DND-41 (cell line): Measurements from ENCODE around the gene RPRM.

Experiments
- ATAC-seq: fragments of 200-7000 bp; cut with Tn5 transposase; 3 replicates; pipeline ENCODE4 v1.9.1; 2021; ENCODE audit warnings: low read depth; ENCODE audit not compliant: insufficient read depth
- DNase-seq: peaks from one replicate; pipeline ENCODE4 v3.0.0-alpha.2; 2020
- H2AFZ ChIP-seq: 2 replicates; pipeline ENCODE4 v1.6.0; 2012; ENCODE audit warnings: low read depth, low read length
- H3K27ac ChIP-seq: 2 replicates; pipeline ENCODE4 v1.5.1; 2012; ENCODE audit warnings: low read length, inconsistent platforms
- H3K27me3 ChIP-seq: fragments of 200-600 bp; sonication (generic); 2 replicates; pipeline ENCODE4 v1.6.0; 2012; ENCODE audit warnings: low read length, mild to moderate bottlenecking, inconsistent platforms; ENCODE audit not compliant: insufficient read depth, poor library complexity
- H3K36me3 ChIP-seq: 2 replicates; pipeline ENCODE4 v1.5.1; 2012; ENCODE audit warnings: low read length, inconsistent platforms; ENCODE audit not compliant: insufficient read depth
- H3K4me1 ChIP-seq: 2 replicates; pipeline ENCODE4 v1.5.1; 2012; ENCODE audit warnings: mild to moderate bottlenecking, low read length; ENCODE audit not compliant: insufficient read depth
- H3K4me2 ChIP-seq: 2 replicates; pipeline ENCODE4 v1.6.0; 2012; ENCODE audit warnings: mild to moderate bottlenecking, moderate library complexity, low read length, inconsistent platforms; ENCODE audit not compliant: insufficient read depth
- H3K4me3 ChIP-seq, 2 experiments: fragments of 200-600 bp in 1 of 2; shearing (Covaris generic) in 1 of 2; 2 replicates each; pipeline ENCODE4 v1.5.1; 2012 to 2016; ENCODE audit warnings: inconsistent platforms in 2 of 2, low read length in 2 of 2, mild to moderate bottlenecking in 2 of 2, low read depth in 1 of 2, moderate library complexity in 1 of 2
- H3K79me2 ChIP-seq: 2 replicates; pipeline ENCODE4 v1.6.0; 2012; ENCODE audit warnings: low read length, inconsistent platforms; ENCODE audit not compliant: insufficient read depth
- H3K9ac ChIP-seq: 2 replicates; pipeline ENCODE4 v1.6.0; 2012; ENCODE audit warnings: low read depth, mild to moderate bottlenecking, inconsistent platforms, low read length, moderate library complexity
- H3K9me3 ChIP-seq: 2 replicates; pipeline ENCODE4 v1.5.1; 2012; ENCODE audit warnings: low read length, moderate library complexity, mild to moderate bottlenecking, inconsistent platforms; ENCODE audit not compliant: insufficient read depth, severe bottlenecking
- H4K20me1 ChIP-seq: 2 replicates; pipeline ENCODE4 v1.6.0; 2012; ENCODE audit warnings: low read length; ENCODE audit not compliant: insufficient read depth
- EZH2 ChIP-seq: IDR thresholded peaks from 3 replicates; pipeline ENCODE4 v1.6.1; 2012; ENCODE audit warnings: borderline replicate concordance, low read depth, mild to moderate bottlenecking, moderate library complexity, low read length, inconsistent platforms; ENCODE audit not compliant: severe bottlenecking
- TF ChIP-seq, protein P1 (sequence below): IDR thresholded peaks from 2 replicates; pipeline ENCODE4 v1.5.1; 2012; ENCODE audit warnings: borderline replicate concordance, low read length, moderate library complexity, mild to moderate bottlenecking; ENCODE audit not compliant: poor library complexity, severe bottlenecking; ENCODE audit errors: extremely low read depth

Gene RPRM

DNA sequence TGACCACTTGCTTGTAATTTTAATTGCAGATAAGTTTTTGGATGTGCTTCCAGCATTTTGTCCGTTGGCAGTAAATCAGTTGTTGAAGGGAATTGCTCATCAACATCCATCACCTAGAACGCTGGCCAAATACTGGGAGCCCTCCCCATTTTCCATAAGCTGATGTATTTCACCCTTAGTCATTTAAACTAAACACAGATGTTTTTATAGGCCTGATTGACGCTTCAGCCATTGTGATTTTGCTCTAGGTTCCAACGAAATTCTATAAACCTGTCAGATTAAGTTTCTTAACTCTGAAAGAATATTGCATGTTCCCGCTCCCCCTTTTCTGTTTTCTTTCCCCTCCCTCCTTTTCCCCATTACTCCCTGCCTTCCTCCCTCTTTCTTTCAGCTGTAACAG, 1.0 kb upstream of the RPRM start:
- Histone ChIP-seq H3K27me3 (no peaks in the 10 kb centered on the region), H3K9me3 (no peaks in the 10 kb centered on the region), H3K4me1 (no peaks in the 10 kb centered on the region), H3K27ac (no peak overlapping the region), H3K4me2 (no peak overlapping the region), H4K20me1 (no peaks in the 10 kb centered on the region), H2AFZ (no peak overlapping the region), H3K4me3 (no peak overlapping the region), H3K9ac (no peak overlapping the region), H3K36me3 (no peaks in the 10 kb centered on the region), H3K79me2 (no peaks in the 10 kb centered on the region)
- DNase-seq (no peak), ATAC-seq (no peak)
- TF ChIP-seq EZH2: no peak
- TF ChIP-seq, protein P1, sequence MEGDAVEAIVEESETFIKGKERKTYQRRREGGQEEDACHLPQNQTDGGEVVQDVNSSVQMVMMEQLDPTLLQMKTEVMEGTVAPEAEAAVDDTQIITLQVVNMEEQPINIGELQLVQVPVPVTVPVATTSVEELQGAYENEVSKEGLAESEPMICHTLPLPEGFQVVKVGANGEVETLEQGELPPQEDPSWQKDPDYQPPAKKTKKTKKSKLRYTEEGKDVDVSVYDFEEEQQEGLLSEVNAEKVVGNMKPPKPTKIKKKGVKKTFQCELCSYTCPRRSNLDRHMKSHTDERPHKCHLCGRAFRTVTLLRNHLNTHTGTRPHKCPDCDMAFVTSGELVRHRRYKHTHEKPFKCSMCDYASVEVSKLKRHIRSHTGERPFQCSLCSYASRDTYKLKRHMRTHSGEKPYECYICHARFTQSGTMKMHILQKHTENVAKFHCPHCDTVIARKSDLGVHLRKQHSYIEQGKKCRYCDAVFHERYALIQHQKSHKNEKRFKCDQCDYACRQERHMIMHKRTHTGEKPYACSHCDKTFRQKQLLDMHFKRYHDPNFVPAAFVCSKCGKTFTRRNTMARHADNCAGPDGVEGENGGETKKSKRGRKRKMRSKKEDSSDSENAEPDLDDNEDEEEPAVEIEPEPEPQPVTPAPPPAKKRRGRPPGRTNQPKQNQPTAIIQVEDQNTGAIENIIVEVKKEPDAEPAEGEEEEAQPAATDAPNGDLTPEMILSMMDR: no peak

DNA sequence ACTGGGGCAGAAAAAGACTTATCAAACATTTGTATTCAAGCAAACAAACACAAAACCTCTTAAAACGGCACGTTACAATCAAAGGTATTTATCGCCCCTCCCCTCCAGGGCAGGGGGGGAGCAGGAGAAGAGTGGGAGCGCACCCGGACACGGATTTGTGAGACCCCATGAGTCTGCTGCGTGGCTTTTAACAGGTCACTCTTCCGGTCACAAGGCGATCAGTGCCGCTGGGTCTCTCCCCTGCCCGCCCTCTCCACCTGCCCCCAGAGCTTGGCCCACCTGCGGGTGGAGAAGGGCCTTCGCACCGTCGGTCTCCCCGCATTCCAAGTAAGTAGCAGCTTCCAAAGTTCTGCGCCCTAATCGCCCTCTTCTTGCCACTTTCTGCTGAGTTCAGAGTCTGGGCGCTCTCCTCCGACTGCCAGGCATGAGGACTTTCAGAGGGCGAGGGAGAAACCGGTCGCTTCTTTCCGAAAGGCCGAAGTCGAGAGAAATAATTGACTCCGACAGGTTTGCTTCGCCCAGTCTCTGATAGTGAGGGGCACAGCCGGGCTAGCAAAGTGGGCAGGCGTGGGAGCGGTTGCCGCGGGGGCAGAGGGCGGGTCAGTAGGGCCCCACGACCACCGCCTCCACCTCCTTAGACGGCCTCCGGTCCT, 800 bp downstream of the RPRM start:
- Histone ChIP-seq H3K27me3 (no peaks in the 10 kb centered on the region), H3K79me2 (no peaks in the 10 kb centered on the region), H3K4me3 (no peak overlapping the region), H3K9ac (no peak overlapping the region), H4K20me1 (no peaks in the 10 kb centered on the region), H3K9me3 (no peaks in the 10 kb centered on the region), H3K4me2 (no peak overlapping the region), H2AFZ (no peak overlapping the region), H3K4me1 (no peaks in the 10 kb centered on the region), H3K36me3 (no peaks in the 10 kb centered on the region), H3K27ac (no peak overlapping the region)
- no peak for DNase-seq
- no peak for ATAC-seq
- TF ChIP-seq, protein P1: no peak
- TF ChIP-seq EZH2: no peak

DNA sequence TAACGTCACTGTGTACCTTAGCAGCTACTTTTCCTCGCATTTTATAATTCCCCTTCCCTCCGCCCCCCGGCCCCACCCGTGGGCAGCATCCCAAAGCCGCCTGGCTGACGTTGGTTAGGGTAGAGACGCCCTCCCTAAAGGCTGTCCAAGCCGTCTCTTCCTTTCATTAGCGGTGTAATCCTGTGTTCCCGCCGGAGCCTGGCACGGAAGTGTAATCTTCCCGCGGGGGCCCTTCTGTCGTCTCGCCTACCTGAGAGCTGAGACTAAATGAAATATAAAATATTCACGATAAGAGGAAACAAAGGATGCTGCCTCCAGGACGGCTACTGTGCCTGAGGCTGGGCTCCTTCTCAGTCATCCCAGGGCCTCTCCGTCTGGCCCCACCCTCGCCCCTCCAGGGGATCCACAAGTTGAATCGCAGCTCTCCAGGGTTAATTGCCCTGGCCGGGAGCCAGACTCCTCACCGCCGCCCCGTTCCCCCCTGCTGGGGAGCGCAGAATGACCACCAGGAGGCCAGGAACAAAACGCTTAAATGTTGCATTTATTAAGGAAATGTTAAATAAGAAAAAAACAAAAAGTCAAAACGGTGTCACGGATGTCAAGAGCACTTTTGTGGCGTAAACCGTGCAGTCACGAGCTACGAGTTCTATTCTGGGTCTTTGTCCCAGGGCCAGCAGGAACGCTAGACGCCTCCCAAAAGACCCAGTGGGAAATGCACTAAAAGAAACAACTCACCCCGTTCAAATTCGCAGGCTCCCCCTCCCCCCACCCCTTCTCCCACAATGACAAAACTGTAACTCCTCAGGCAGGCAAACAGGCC, 1.5 kb downstream of the RPRM start:
- no peaks in the 10 kb centered on the region for H3K79me2 ChIP-seq
- DNase-seq (no peak), ATAC-seq (no peak)
- H4K20me1 ChIP-seq: no peaks in the 10 kb centered on the region
- H3K36me3 ChIP-seq: no peaks in the 10 kb centered on the region
- no peak overlapping the region for H3K4me3 ChIP-seq
- H3K9me3 ChIP-seq: no peaks in the 10 kb centered on the region
- no peak overlapping the region for H3K4me2 ChIP-seq
- H3K9ac ChIP-seq: no peak overlapping the region
- no peak overlapping the region for H2AFZ ChIP-seq
- H3K27me3 ChIP-seq: no peaks in the 10 kb centered on the region
- TF ChIP-seq, protein P1: no peak
- TF ChIP-seq EZH2: no peak
- no peaks in the 10 kb centered on the region for H3K4me1 ChIP-seq
- no peak overlapping the region for H3K27ac ChIP-seq
